HG03045 (cell line): ENCODE data around the gene SYNGR3.

Experiments
- ATAC-seq: cut with Tn5 transposase; IDR thresholded peaks from one replicate; pipeline ENCODE4 v1.9.1; 2021; ENCODE audit warnings: mild to moderate bottlenecking, moderate library complexity; ENCODE audit not compliant: unreplicated experiment

The SYNGR3 gene

GRCh38 chr16:2039274-2040031 is 49.7 kb downstream of the SYNGR3 start:
- no peak for ATAC-seq

- ATAC-seq = no peak
These were observed 50.4 kb downstream of the SYNGR3 start for GRCh38 chr16:2040041-2040786.

- no peak for ATAC-seq
These were observed 51.2 kb downstream of the SYNGR3 start for GRCh38 chr16:2040787-2041522.

- ATAC-seq = no peak
These were observed 52.6 kb downstream of the SYNGR3 start for GRCh38 chr16:2042171-2042985.

GRCh38 chr16:2042986-2043666 is 53.4 kb downstream of the SYNGR3 start:
- ATAC-seq = no peak
